H1 (cell line): ENCODE results near the gene FAM120C. TPM values are rescaled to one million over a fixed set of nuclear protein-coding genes. Genes with fewer than 3 reads are reported as not detected.

Experiments used
- CTCF ChIA-PET: fragments of 300-600 bp; sonication (Branson Sonifier 250); formaldehyde crosslinking; loops from one replicate; lab custom pipeline; 2021; ENCODE audit not compliant: partially characterized antibody; lab: Charles Lee
- POLR2A ChIA-PET: fragments of 300-600 bp; sonication (Branson Sonifier 250); formaldehyde crosslinking; loops from one replicate; lab custom pipeline; 2021; ENCODE audit warnings: inconsistent platforms; ENCODE audit not compliant: partially characterized antibody; lab: Charles Lee
- DNase-seq, 2 experiments: peaks; one replicate each; pipeline versions ENCODE4 v3.0.0 to v3.0.0-alpha.2; 2010 to 2022; ENCODE audit warnings: low spot score in 2 of 2, low read depth in 1 of 2, mixed read lengths in 1 of 2
- FAIRE-seq: peaks from 2 replicates; lab custom pipeline; 2011; peaks lifted over from hg19 to GRCh38; lab: Jason Lieb, UNC
- H2AFZ ChIP-seq: 2 replicates; pipeline ENCODE4 v1.8.1; 2012; ENCODE audit warnings: low read length, inconsistent platforms
- H2AK5ac ChIP-seq: 2 replicates; pipeline ENCODE4 v1.6.1; 2013; ENCODE audit warnings: low read depth, low read length
- H2BK120ac ChIP-seq: replicated peaks from 2 replicates; pipeline ENCODE3; 2013; ENCODE audit warnings: low read depth, low read length, inconsistent platforms
- H2BK12ac ChIP-seq: 2 replicates; pipeline ENCODE4 v1.6.1; 2013; ENCODE audit warnings: low read depth, low read length
- H2BK15ac ChIP-seq: 2 replicates; pipeline ENCODE4 v1.6.1; 2013; ENCODE audit warnings: low read length
- H2BK20ac ChIP-seq: 2 replicates; pipeline ENCODE4 v1.6.1; 2013; ENCODE audit warnings: low read length
- H2BK5ac ChIP-seq: 2 replicates; pipeline ENCODE4 v1.6.1; 2013; ENCODE audit warnings: low read depth, low read length
- H3K14ac ChIP-seq: 2 replicates; pipeline ENCODE4 v1.6.1; 2013; ENCODE audit warnings: inconsistent platforms; ENCODE audit not compliant: insufficient read length
- H3K18ac ChIP-seq: 2 replicates; pipeline ENCODE4 v1.6.1; 2013; ENCODE audit warnings: low read length; ENCODE audit errors: extremely low read depth
- H3K23ac ChIP-seq: 2 replicates; pipeline ENCODE4 v1.6.1; 2013; ENCODE audit warnings: inconsistent platforms; ENCODE audit not compliant: insufficient read length
- H3K23me2 ChIP-seq: 2 replicates; pipeline ENCODE4 v1.6.1; 2013; ENCODE audit warnings: low read depth, low read length
- H3K27ac ChIP-seq: 2 replicates; pipeline ENCODE4 v1.6.1; 2011; ENCODE audit warnings: low read depth, low read length, inconsistent platforms
- H3K27me3 ChIP-seq, 4 experiments: replicated peaks in 1 of 4; 1 replicate in 1 of 4; 2 replicates in 3 of 4; pipeline versions ENCODE4 v1.6.1 to v1.8.1; 2011 to 2013; ENCODE audit warnings: low read length in 3 of 4, mild to moderate bottlenecking in 3 of 4, inconsistent platforms in 2 of 4, mixed read lengths in 2 of 4, moderate library complexity in 1 of 4; ENCODE audit not compliant: control insufficient read depth in 3 of 4, insufficient read depth in 3 of 4; ENCODE audit errors: extremely low read depth in 1 of 4
- H3K36me3 ChIP-seq, 4 experiments: 2 replicates each; pipeline versions ENCODE4 v1.6.1 to v1.8.1; 2011 to 2013; ENCODE audit warnings: mild to moderate bottlenecking in 4 of 4, low read length in 3 of 4, moderate library complexity in 2 of 4, control low read depth in 1 of 4, inconsistent platforms in 1 of 4; ENCODE audit not compliant: insufficient read depth in 4 of 4, control insufficient read depth in 2 of 4
- H3K4ac ChIP-seq: replicated peaks from 2 replicates; pipeline ENCODE3; 2013; ENCODE audit warnings: low read length, low read depth, mixed read lengths, inconsistent platforms; ENCODE audit not compliant: insufficient read length
- H3K4me1 ChIP-seq, 4 experiments: replicated peaks in 1 of 4; 1 replicate in 1 of 4; 2 replicates in 3 of 4; pipeline versions ENCODE4 v1.6.1 to v1.8.1; 2011 to 2013; ENCODE audit warnings: low read length in 3 of 4, inconsistent platforms in 2 of 4, mixed read lengths in 1 of 4; ENCODE audit not compliant: insufficient read depth in 4 of 4, control insufficient read depth in 3 of 4
- H3K4me2 ChIP-seq, 2 experiments: 2 replicates each; pipeline versions ENCODE4 v1.6.1 to v1.8.1; 2011 to 2013; ENCODE audit warnings: low read depth in 2 of 2, low read length in 2 of 2, control low read depth in 1 of 2, inconsistent platforms in 1 of 2, mild to moderate bottlenecking in 1 of 2; ENCODE audit not compliant: insufficient read depth in 1 of 2
- H3K4me3 ChIP-seq, 4 experiments: fragments of 200-600, 300-600 bp in 1 of 4; sonication (generic), shearing (Covaris generic), sonication (Bioruptor Twin) in 1 of 4; 2 replicates each; pipeline versions ENCODE4 v1.5.1 to v1.8.1; 2011 to 2016; ENCODE audit warnings: low read length in 4 of 4, low read depth in 3 of 4, control low read depth in 2 of 4, inconsistent platforms in 2 of 4, mild to moderate bottlenecking in 2 of 4, mixed read lengths in 1 of 4, moderate library complexity in 1 of 4; ENCODE audit not compliant: insufficient read depth in 2 of 4; ENCODE audit errors: extremely low read depth in 1 of 4
- H3K56ac ChIP-seq: replicated peaks from 2 replicates; pipeline ENCODE3; 2013; ENCODE audit warnings: low read depth, mild to moderate bottlenecking, mixed read lengths, low read length, inconsistent platforms; ENCODE audit not compliant: insufficient read length
- H3K79me1 ChIP-seq: 2 replicates; pipeline ENCODE4 v1.6.1; 2013; ENCODE audit warnings: low read depth, low read length, control low read depth
- H3K79me2 ChIP-seq, 2 experiments: 2 replicates each; pipeline versions ENCODE4 v1.6.1 to v1.8.1; 2012 to 2013; ENCODE audit warnings: low read length in 2 of 2, mild to moderate bottlenecking in 2 of 2, inconsistent platforms in 1 of 2; ENCODE audit not compliant: insufficient read depth in 2 of 2, control insufficient read depth in 1 of 2
- H3K9ac ChIP-seq, 4 experiments: replicated peaks in 1 of 4; 1 replicate in 1 of 4; 2 replicates in 3 of 4; pipeline versions ENCODE4 v1.6.1 to v1.8.1; 2011 to 2013; ENCODE audit warnings: low read depth in 3 of 4, low read length in 3 of 4, control low read depth in 2 of 4, mild to moderate bottlenecking in 2 of 4, moderate library complexity in 2 of 4, inconsistent platforms in 1 of 4; ENCODE audit errors: extremely low read depth in 1 of 4
- H3K9me3 ChIP-seq, 2 experiments: 2 replicates each; pipeline versions ENCODE4 v1.6.1 to v1.8.1; 2012 to 2013; ENCODE audit warnings: mild to moderate bottlenecking in 2 of 2, moderate library complexity in 2 of 2, control low read depth in 1 of 2, inconsistent platforms in 1 of 2, low read depth in 1 of 2, low read length in 1 of 2, mixed read lengths in 1 of 2; ENCODE audit not compliant: insufficient read depth in 2 of 2
- H4K20me1 ChIP-seq, 2 experiments: replicated peaks in 1 of 2; 2 replicates each; pipeline versions ENCODE3 to v1.8.1; 2011 to 2013; ENCODE audit warnings: inconsistent platforms in 2 of 2, low read length in 2 of 2, mild to moderate bottlenecking in 1 of 2; ENCODE audit not compliant: insufficient read depth in 2 of 2, control insufficient read depth in 1 of 2
- H4K5ac ChIP-seq: 2 replicates; pipeline ENCODE4 v1.6.1; 2013; ENCODE audit warnings: low read length, low read depth, mixed read lengths, inconsistent platforms; ENCODE audit not compliant: insufficient read length
- H4K8ac ChIP-seq: 2 replicates; pipeline ENCODE4 v1.8.0; 2013; ENCODE audit warnings: mild to moderate bottlenecking, moderate library complexity, low read length, inconsistent platforms; ENCODE audit not compliant: insufficient read depth; ENCODE audit errors: extremely low read depth
- H4K91ac ChIP-seq: replicated peaks from 2 replicates; pipeline ENCODE3; 2013; ENCODE audit warnings: low read length, mixed read lengths, inconsistent platforms; ENCODE audit not compliant: insufficient read length
- ATF2 ChIP-seq: IDR thresholded peaks from 2 replicates; pipeline ENCODE4 v1.6.1; 2012; ENCODE audit warnings: low read length, inconsistent platforms
- CHD2 ChIP-seq: IDR thresholded peaks from 2 replicates; pipeline ENCODE4 v1.6.1; 2012; ENCODE audit warnings: low read length, improper control_type of control experiment
- NANOG ChIP-seq: IDR thresholded peaks from 2 replicates; pipeline ENCODE4 v1.6.1; 2011; ENCODE audit warnings: low read length, low read depth, mild to moderate bottlenecking, inconsistent platforms; ENCODE audit not compliant: insufficient read depth, poor library complexity, severe bottlenecking
- POLR2AphosphoS5 ChIP-seq: IDR thresholded peaks from 2 replicates; pipeline ENCODE4 v1.6.1; 2011; ENCODE audit warnings: low read depth, low read length
- SP1 ChIP-seq: IDR thresholded peaks from 2 replicates; pipeline ENCODE4 v1.6.1; 2011; ENCODE audit warnings: low read depth, low read length
- SP4 ChIP-seq: IDR thresholded peaks from 2 replicates; pipeline ENCODE4 v1.6.1; 2012; ENCODE audit warnings: low read length, inconsistent platforms
- SRF ChIP-seq: IDR thresholded peaks from 2 replicates; pipeline ENCODE4 v1.6.1; 2011; ENCODE audit warnings: mild to moderate bottlenecking, low read depth, low read length, moderate library complexity
- SUZ12 ChIP-seq: fragments of 200-600 bp; sonication (generic); IDR thresholded peaks from 2 replicates; pipeline ENCODE4 v1.6.1; 2012; ENCODE audit warnings: mild to moderate bottlenecking, inconsistent platforms, low read length, moderate library complexity, mixed read lengths
- TCF12 ChIP-seq: IDR thresholded peaks from 2 replicates; pipeline ENCODE4 v1.6.1; 2011; ENCODE audit warnings: low read depth, mild to moderate bottlenecking, low read length
- TEAD4 ChIP-seq: IDR thresholded peaks from 2 replicates; pipeline ENCODE4 v1.6.1; 2012; ENCODE audit warnings: low read depth, low read length, inconsistent platforms, mixed read lengths
- YY1 ChIP-seq: IDR thresholded peaks from 2 replicates; pipeline ENCODE4 v1.6.1; 2011; ENCODE audit warnings: low read depth, mild to moderate bottlenecking, low read length
- WGBS, 2 experiments: shearing (Covaris generic) in 1 of 2; methylation state at CpG; one replicate each; pipeline versions ENCODE4 v1.1.6 to v1.1.7; 2013 to 2015; ENCODE audit warnings: low lambda C conversion rate in 2 of 2, mixed read lengths in 2 of 2, inconsistent platforms in 1 of 2, low coverage in 1 of 2, missing lambda C conversion rate in 1 of 2; ENCODE audit not compliant: insufficient replicate concordance in 2 of 2, insufficient coverage in 1 of 2, insufficient read length in 1 of 2; ENCODE audit errors: extremely low coverage in 1 of 2, missing lambda C conversion rate in 1 of 2; 5-methylcytosine and 5-hydroxymethylcytosine counted together
- polyA plus RNA-seq, 7 experiments: library from polyadenylated mRNA; depleted of rRNA in 3 of 7; stranded (reverse) in 5 of 7; unstranded in 2 of 7; fragments of >200 nt in 5 of 7; fragments of 200-250 nt in 2 of 7; gene quantifications; 1 replicate in 5 of 7; 2 replicates in 1 of 7; 4 replicates in 1 of 7; pipeline versions ENCODE4 v1.2.1 to v1.2.3, GENCODE V29; 2011 to 2013; ENCODE audit warnings: missing spikeins in 2 of 7, mixed read lengths in 2 of 7
- total RNA-seq: library from RNA; stranded (reverse); fragmentation: NEBNext Ultra II Directional; extraction: Animal tissue kit (Norgen Biotek cat#: 25700); gene quantifications from 2 replicates; pipeline ENCODE4 v1.2.1, GENCODE V29; 2021

FAM120C gene
- total and polyA plus RNA-seq, 2 of the 8 experiments (the other 6 are each of a cell fraction or from before 2014, with no cell fraction given) = 4.4 to 8.1 TPM

- no peaks in the 10 kb centered on the region; a peak in 1 of 8 replicates for H3K36me3 ChIP-seq
- FAIRE-seq (no peak), DNase-seq (no peak)
- no peak overlapping the region for H3K4ac ChIP-seq
- no peak overlapping the region for H2AK5ac ChIP-seq
- no peak overlapping the region for H2BK120ac ChIP-seq
- no peak overlapping the region for H2BK15ac ChIP-seq
- no peak overlapping the region for H2BK20ac ChIP-seq
- H3K9me3 ChIP-seq = no peaks in the 10 kb centered on the region
- H3K27ac ChIP-seq = no peak overlapping the region
- no peaks in the 10 kb centered on the region for H3K27me3 ChIP-seq
- H3K23me2 ChIP-seq = no peaks in the 10 kb centered on the region
- H2BK5ac ChIP-seq = no peak overlapping the region
- H2BK12ac ChIP-seq = no peak overlapping the region
- no peak overlapping the region for H4K5ac ChIP-seq
- no peaks in the 10 kb centered on the region for H4K20me1 ChIP-seq
- no peak overlapping the region for H4K91ac ChIP-seq
- H3K79me2 ChIP-seq = no peaks in the 10 kb centered on the region
- H3K9ac ChIP-seq = no peak overlapping the region
- TF ChIP-seq CHD2 (no peak), SUZ12 (no peak), SRF (no peak), TCF12 (no peak), SP4 (no peak), POLR2AphosphoS5 (no peak), NANOG (no peak), ATF2 (no peak), SP1 (no peak), YY1 (no peak), TEAD4 (no peak)
- H3K23ac ChIP-seq = no peak overlapping the region
- no peaks in the 10 kb centered on the region for H3K79me1 ChIP-seq
- H3K18ac ChIP-seq = no peak overlapping the region
- H4K8ac ChIP-seq = no peak overlapping the region
- 88% methylated on average over 1 of the region's 2 CpGs; no CpG with 5 or more reads in 1 of the 2 experiments for WGBS, 2 experiments
- H3K14ac ChIP-seq = no peak overlapping the region
- no peak overlapping the region for H3K4me3 ChIP-seq
- no peak overlapping the region for H2AFZ ChIP-seq
- H3K4me2 ChIP-seq = no peak overlapping the region
- H3K4me1 ChIP-seq = no peaks in the 10 kb centered on the region
- ChIA-PET POLR2A (interaction anchor here (0.6 kb wide), 1 partner anchor 20 kb away, joined by 3 read pairs; no protein-coding TSS in a partner anchor), CTCF (no interaction called here)
- H3K56ac ChIP-seq = no peak overlapping the region
Observed at GRCh38 chrX:54067766-54068165, 115.3 kb downstream of the FAM120C start.
